ENCODE measurements around the gene DDX56.
A peak's percentile ranks its signal among the peaks of the same experiment; 100 is the strongest.
"Not testable (repeated sequence)": the region's sequence is repeated elsewhere in the genome, so short reads cannot be mapped to it uniquely, and the experiment has no call there.

The DDX56 gene

GRCh38 chr7:44561962-44562621 is 11.6 kb downstream of the DDX56 start:
- DNase-seq: no peak

- no peak for DNase-seq
These were observed 12.2 kb downstream of the DDX56 start for GRCh38 chr7:44561481-44561880.

- no peak for DNase-seq
These were observed 14.2 kb downstream of the DDX56 start for GRCh38 chr7:44559485-44559884.

GRCh38 chr7:44557485-44557884 is 16.2 kb downstream of the DDX56 start:
- DNase-seq: no peak

- no peak for DNase-seq
These were observed 18.4 kb downstream of the DDX56 start for GRCh38 chr7:44555350-44555749.

- not testable (repeated sequence) for DNase-seq
These were observed 21.2 kb downstream of the DDX56 start for GRCh38 chr7:44552473-44553005.

GRCh38 chr7:44549457-44549856 is 24.3 kb downstream of the DDX56 start:
- DNase-seq: no peak

GRCh38 chr7:44548893-44549292 is 24.8 kb downstream of the DDX56 start:
- no peak for DNase-seq

- no peak for DNase-seq
These were observed 26.0 kb downstream of the DDX56 start for GRCh38 chr7:44547536-44548231.

- no peak for DNase-seq
These were observed 31.7 kb downstream of the DDX56 start for GRCh38 chr7:44541876-44542610.

- no peak for DNase-seq
These were observed 32.5 kb downstream of the DDX56 start, which contains the start of gene NPC1L1 for GRCh38 chr7:44541028-44541869. NPC1L1 (minus strand) TSS chr7:44541330; CDS start chr7:44541259, 71 bp downstream.

- no peak for DNase-seq
These were observed 33.1 kb downstream of the DDX56 start for GRCh38 chr7:44540592-44541027.

- no peak for DNase-seq
These were observed 33.8 kb downstream of the DDX56 start for GRCh38 chr7:44539669-44540506.

GRCh38 chr7:44538798-44539668 is 34.7 kb downstream of the DDX56 start:
- DNase-seq: no peak

GRCh38 chr7:44538093-44538797 is 35.5 kb downstream of the DDX56 start:
- DNase-seq: no peak

- no peak for DNase-seq
These were observed 36.3 kb downstream of the DDX56 start for GRCh38 chr7:44537442-44537841.

GRCh38 chr7:44536090-44536489 is 37.6 kb downstream of the DDX56 start:
- DNase-seq: no peak

GRCh38 chr7:44535348-44536064 is 38.2 kb downstream of the DDX56 start:
- DNase-seq: no peak

GRCh38 chr7:44534501-44534900 is 39.2 kb downstream of the DDX56 start:
- peak; percentile 7 for DNase-seq

Data from NCI-H2029 treated with DMSO at 0.1 percent for 48 hours (cell line).